Upper lobe of right lung (tissue), 1 donor: ENCODE data around the gene DNAH2. TPM values are rescaled to one million over a fixed set of nuclear protein-coding genes. Genes with fewer than 3 reads are reported as not detected.

Source experiments
- ATAC-seq: fragments of 200-7000 bp; cut with Tn5 transposase; one replicate; pipeline ENCODE4 v1.9.1; 2020; ENCODE audit warnings: mild to moderate bottlenecking, moderate library complexity
- DNase-seq: peaks from one replicate; pipeline ENCODE4 v3.0.0-alpha.2; 2020
- H3K27ac ChIP-seq: fragments of 200-600 bp; one replicate; pipeline ENCODE4 v1.8.0; 2022
- H3K27me3 ChIP-seq: fragments of 200-600 bp; one replicate; pipeline ENCODE4 v1.8.0; 2022; ENCODE audit warnings: mild to moderate bottlenecking
- H3K36me3 ChIP-seq: fragments of 200-600 bp; one replicate; pipeline ENCODE4 v1.8.0; 2022
- H3K4me1 ChIP-seq: fragments of 200-600 bp; one replicate; pipeline ENCODE4 v1.8.0; 2022
- H3K4me3 ChIP-seq: fragments of 200-600 bp; one replicate; pipeline ENCODE4 v1.8.0; 2022; ENCODE audit warnings: mild to moderate bottlenecking
- H3K9me3 ChIP-seq: fragments of 200-600 bp; one replicate; pipeline ENCODE4 v1.8.0; 2022
- intact Hi-C: fragments of 100-400 bp; cut with DNase I; formaldehyde crosslinking; loops from one replicate; pipeline ENCODE4 v1.11.0; 2022
- long read RNA-seq: library from polyadenylated mRNA; unstranded; transcript quantifications from one replicate; pipeline ENCODE4 v2.0.0, GENCODE V29; 2021
- total RNA-seq: library from RNA; stranded (reverse); fragmentation: NEBNext Ultra II Directional; extraction: Animal tissue kit (Norgen Biotek cat#: 25700); gene quantifications from one replicate; pipeline ENCODE4 v1.2.1, GENCODE V29; 2021
- TF ChIP-seq, protein P1 (sequence below): fragments of 200-600 bp; IDR thresholded peaks from one replicate; pipeline ENCODE4 v1.8.0; 2022; ENCODE audit warnings: antibody characterized with exemption
- donor health status: DM: no; HTN: yes; CAD: no; lungs with severe emphysema.

The DNAH2 gene, protein sequence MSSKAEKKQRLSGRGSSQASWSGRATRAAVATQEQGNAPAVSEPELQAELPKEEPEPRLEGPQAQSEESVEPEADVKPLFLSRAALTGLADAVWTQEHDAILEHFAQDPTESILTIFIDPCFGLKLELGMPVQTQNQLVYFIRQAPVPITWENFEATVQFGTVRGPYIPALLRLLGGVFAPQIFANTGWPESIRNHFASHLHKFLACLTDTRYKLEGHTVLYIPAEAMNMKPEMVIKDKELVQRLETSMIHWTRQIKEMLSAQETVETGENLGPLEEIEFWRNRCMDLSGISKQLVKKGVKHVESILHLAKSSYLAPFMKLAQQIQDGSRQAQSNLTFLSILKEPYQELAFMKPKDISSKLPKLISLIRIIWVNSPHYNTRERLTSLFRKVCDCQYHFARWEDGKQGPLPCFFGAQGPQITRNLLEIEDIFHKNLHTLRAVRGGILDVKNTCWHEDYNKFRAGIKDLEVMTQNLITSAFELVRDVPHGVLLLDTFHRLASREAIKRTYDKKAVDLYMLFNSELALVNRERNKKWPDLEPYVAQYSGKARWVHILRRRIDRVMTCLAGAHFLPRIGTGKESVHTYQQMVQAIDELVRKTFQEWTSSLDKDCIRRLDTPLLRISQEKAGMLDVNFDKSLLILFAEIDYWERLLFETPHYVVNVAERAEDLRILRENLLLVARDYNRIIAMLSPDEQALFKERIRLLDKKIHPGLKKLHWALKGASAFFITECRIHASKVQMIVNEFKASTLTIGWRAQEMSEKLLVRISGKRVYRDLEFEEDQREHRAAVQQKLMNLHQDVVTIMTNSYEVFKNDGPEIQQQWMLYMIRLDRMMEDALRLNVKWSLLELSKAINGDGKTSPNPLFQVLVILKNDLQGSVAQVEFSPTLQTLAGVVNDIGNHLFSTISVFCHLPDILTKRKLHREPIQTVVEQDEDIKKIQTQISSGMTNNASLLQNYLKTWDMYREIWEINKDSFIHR (N-terminal part only)
- total RNA-seq: 0.58 TPM
- long read RNA-seq: 0 reads

DNA sequence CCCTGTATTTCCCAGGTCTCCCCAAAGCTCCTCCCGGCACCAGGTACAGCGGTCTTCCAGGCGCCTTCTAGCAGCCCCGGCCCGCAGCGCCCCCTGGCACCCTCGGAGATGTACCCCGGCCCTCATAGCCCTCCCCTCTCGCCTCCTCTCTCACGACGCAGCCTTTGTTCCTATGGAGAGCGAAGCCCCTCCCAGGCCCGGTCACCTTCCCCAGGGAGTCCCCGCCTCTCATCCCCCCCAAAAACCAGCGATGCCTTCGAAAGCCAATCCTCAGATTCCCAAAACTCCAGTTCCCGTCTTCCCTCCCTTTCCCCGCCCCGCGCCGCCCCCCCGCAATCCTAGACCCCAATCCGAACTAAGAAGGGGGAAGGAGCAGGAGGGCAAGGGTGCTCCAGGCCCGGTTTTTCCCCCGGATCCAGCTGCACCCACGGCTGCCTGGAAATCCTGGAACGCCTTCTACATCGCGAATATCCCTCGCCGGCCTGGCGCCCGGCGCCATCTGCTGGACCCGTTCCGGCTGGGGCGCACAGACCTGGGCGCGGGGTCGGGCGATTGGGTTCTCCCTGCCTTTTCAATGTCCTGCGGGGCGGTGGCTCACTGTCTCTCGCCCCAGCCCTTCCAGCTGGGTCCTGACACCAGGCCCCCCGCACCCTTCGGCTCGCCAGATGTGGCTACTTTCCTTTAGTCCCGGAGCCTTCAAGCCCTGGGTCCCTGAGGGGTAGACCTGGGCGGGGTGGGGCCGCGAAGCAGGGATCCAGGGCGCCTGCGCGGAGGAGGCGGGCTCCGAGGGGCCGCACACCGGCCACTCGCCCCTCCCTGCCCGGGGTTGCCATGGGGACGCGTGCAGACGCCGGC, at the start of gene DNAH2:
DNAH2 (plus strand) TSS at position 844 of the 855 bp plus-strand sequence. CDS start 1,991 bp downstream, outside the sequence.
- peaks cover 6% of the 10 kb centered on the region for H3K4me1 ChIP-seq
- H3K9me3 ChIP-seq: no peaks in the 10 kb centered on the region
- peak within 1 kb of the TSS; percentile 58 for H3K27ac ChIP-seq
- H3K27me3 ChIP-seq: peaks cover 34% of the 10 kb centered on the region
- TF ChIP-seq, protein P1, sequence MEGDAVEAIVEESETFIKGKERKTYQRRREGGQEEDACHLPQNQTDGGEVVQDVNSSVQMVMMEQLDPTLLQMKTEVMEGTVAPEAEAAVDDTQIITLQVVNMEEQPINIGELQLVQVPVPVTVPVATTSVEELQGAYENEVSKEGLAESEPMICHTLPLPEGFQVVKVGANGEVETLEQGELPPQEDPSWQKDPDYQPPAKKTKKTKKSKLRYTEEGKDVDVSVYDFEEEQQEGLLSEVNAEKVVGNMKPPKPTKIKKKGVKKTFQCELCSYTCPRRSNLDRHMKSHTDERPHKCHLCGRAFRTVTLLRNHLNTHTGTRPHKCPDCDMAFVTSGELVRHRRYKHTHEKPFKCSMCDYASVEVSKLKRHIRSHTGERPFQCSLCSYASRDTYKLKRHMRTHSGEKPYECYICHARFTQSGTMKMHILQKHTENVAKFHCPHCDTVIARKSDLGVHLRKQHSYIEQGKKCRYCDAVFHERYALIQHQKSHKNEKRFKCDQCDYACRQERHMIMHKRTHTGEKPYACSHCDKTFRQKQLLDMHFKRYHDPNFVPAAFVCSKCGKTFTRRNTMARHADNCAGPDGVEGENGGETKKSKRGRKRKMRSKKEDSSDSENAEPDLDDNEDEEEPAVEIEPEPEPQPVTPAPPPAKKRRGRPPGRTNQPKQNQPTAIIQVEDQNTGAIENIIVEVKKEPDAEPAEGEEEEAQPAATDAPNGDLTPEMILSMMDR: peak; percentile 43
- peak; percentile 87 for DNase-seq
- H3K4me3 ChIP-seq: peak within 1 kb of the TSS; percentile 67
- no peaks in the 10 kb centered on the region for H3K36me3 ChIP-seq
- peak; percentile 87 for ATAC-seq
- intact Hi-C loops: no loop called here

DNA sequence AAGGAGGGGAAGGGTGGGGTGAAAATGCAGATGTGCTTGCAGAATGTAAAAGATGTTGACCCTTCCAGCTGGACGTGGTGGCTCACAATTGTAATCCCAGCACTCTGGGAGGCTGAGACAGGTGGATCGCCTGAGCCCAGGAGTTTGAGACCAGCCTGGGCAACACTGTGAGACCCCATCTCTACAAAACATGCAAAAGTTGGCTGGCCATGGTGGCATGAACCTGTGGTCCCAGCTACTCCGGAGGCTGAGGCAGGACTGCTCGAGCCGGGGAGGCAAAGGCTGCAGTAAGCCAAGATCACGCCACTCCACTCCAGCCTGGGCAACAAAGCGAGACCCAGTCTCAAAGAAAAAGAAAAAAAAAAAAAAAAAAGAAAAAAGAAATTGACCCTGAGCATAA, 49.1 kb upstream of the DNAH2 start:
- intact Hi-C loops: no loop called here
- ATAC-seq: no peak
- TF ChIP-seq, protein P1: no peak
- Histone ChIP-seq H3K4me1 (no peaks in the 10 kb centered on the region), H3K9me3 (peaks cover 2% of the 10 kb centered on the region), H3K27me3 (no peaks in the 10 kb centered on the region), H3K36me3 (peaks cover 54% of the 10 kb centered on the region), H3K4me3 (no peak overlapping the region), H3K27ac (no peak overlapping the region)
- DNase-seq: no peak

DNA sequence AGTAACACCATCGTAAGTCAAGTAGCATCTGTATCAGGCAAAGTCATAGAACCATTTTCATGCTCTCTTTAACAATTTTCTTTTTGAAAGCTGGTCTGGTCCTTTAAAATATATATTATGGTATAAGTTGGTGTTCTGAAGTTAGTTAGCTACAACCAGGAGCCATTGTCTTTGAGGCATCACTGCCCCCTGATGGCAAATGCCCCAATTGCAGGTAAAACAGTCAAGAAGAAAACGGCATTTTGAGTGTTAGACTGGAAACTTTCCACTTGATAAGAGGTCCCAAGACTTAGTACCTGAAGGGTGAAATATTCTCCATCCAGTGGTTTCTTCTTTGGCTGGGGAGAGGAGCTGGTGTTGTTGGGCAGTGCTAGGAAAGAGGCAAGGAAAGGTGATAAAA, 44.3 kb upstream of the DNAH2 start:
- peaks cover 5% of the 10 kb centered on the region for H3K9me3 ChIP-seq
- no peak for DNase-seq
- TF ChIP-seq, protein P1: peak; percentile 43
- H3K36me3 ChIP-seq: peaks cover 78% of the 10 kb centered on the region
- intact Hi-C loops: no loop called here
- no peak for ATAC-seq
- no peak overlapping the region for H3K4me3 ChIP-seq
- H3K4me1 ChIP-seq: no peaks in the 10 kb centered on the region
- no peak overlapping the region for H3K27ac ChIP-seq
- H3K27me3 ChIP-seq: no peaks in the 10 kb centered on the region

DNA sequence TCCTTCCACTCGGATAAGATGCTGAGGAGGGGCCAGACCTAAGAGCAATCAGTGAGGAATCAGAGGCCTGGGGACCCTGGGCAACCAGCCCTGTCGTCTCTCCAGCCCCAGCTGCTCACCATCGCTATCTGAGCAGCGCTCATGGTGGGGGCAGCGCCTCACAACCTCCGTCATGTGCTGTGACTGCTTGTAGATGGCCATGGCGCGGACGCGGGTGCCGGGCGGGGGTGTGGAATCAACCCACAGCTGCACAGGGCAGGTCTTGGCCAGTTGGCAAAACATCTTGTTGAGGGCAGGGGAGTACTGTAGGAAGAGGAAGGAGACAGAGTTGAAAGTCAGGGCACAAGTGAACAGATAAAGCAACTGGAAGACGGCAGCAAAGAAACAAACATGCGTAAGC, 42.6 kb upstream of the DNAH2 start:
- intact Hi-C loops: no loop called here
- Histone ChIP-seq H3K4me3 (no peak overlapping the region), H3K27ac (no peak overlapping the region), H3K27me3 (no peaks in the 10 kb centered on the region), H3K36me3 (peaks cover 61% of the 10 kb centered on the region), H3K9me3 (peaks cover 5% of the 10 kb centered on the region), H3K4me1 (no peaks in the 10 kb centered on the region)
- TF ChIP-seq, protein P1: no peak
- DNase-seq (no peak), ATAC-seq (no peak)

DNA sequence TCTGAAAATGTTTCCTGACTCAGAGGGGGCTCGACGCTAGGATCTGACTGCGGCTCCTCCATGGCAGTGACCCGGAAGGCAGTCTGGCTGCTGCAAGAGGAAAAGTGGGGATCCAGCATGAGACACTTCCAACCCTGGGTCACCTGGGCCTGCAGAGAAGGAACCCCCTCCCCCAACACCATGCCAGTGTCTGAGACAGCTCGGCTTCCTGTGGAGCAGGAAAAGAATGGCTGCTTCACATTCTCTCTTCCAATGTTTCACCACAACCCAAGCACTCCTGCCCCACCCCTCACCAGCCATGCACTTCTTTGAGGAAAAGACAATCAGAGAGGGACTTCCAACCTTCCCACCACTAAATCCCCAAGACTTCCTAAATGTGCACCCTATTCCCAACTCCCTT, 41.0 kb upstream of the DNAH2 start:
- H3K36me3 ChIP-seq: peaks cover 46% of the 10 kb centered on the region
- DNase-seq (no peak), ATAC-seq (no peak)
- H3K9me3 ChIP-seq: peaks cover 5% of the 10 kb centered on the region
- H3K27ac ChIP-seq: no peak overlapping the region
- intact Hi-C loops: no loop called here
- TF ChIP-seq, protein P1: no peak
- no peaks in the 10 kb centered on the region for H3K27me3 ChIP-seq
- no peak overlapping the region for H3K4me3 ChIP-seq
- no peaks in the 10 kb centered on the region for H3K4me1 ChIP-seq
